ENCODE data around the gene CTCFL.
"Not testable (repeated sequence)": the region's sequence is repeated elsewhere in the genome, so short reads cannot be mapped to it uniquely, and the experiment has no call there.

The CTCFL gene

DNA sequence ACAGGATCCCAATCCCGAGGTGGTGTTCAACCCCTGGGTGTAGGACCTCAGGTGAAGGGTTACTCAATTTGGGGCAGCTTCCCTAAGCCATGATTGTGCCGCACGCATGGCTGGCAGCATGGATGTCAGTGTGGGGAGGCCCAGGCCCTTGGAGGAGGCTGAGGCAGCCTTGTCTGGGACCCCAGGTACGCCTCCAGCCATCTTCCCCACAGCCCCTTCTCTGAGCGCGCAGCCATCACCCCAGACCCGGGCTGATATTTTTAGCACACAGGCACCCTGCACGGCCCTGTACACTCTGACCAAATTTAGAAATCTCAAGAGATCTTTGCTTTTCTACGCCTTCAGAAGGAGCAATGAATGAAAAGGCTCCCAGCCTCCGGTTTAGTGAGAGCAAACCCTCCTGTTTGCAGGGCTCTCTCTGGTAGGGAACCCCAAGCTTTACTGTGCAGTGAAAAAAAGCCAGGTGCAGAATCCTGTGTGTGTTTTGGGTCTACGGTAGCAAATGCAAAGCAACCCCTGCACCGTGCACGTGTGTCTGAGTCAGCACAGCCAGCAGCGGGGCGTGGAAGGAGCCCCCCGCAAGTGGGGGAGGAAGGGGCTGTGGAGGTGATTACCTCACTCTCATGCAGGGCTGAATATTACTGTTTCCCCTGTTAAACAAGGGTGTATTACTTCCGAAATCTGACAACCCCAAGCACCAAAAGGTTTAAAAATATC is 44.3 kb downstream of the CTCFL start:
- peak; percentile 10 for DNase-seq (ENCODE audit: low read depth)

- DNase-seq (ENCODE audit: low read depth): no peak
Observed at GRCh38 chr20:57479196-57479595, 45.7 kb downstream of the CTCFL start.

- DNase-seq (ENCODE audit: low read depth): no peak
Observed at GRCh38 chr20:57478176-57478575, 46.8 kb downstream of the CTCFL start.

DNA sequence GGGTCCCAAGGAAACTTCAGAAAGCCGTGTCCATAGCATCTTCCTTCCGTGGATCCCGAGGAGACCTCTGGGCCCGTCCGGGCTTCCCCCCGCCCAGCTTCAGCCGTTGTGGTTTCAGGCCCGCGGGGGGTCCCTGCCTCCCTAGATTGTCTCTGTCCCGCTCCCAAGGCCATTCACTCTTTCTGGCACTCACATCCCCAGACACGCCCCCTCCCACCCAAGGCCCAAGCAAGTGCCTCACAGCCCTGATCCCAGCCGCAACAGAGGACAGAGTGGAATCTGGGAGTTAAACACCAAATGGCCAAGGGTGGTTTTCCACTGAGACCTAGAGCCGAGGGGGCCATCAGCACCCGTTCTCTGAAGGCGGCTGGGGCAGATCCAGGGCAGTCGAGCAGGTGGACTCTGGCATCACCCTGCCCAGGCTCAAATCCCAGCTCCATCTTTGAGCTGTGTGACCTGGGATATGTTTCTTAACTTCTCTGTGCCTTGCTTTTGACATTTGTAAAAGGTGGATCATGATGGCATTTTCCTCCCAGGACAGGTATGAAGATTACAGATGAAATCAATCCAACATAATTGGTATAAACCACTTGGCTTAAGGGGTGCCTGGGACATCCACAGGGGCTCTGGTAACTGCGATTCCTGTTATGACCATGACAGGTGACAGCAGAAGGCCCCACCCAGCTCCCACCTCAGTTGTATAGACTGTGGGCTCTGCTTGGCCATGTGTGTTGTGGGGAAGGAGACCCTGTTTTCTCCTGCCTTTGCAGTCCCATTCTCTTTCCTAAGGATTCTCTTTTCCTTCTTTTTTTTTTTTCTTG is 48.1 kb downstream of the CTCFL start:
- DNase-seq (ENCODE audit: low read depth): no peak

GRCh38 chr20:57476084-57476526 is 48.8 kb downstream of the CTCFL start:
- no peak for DNase-seq (ENCODE audit: low read depth)

DNA sequence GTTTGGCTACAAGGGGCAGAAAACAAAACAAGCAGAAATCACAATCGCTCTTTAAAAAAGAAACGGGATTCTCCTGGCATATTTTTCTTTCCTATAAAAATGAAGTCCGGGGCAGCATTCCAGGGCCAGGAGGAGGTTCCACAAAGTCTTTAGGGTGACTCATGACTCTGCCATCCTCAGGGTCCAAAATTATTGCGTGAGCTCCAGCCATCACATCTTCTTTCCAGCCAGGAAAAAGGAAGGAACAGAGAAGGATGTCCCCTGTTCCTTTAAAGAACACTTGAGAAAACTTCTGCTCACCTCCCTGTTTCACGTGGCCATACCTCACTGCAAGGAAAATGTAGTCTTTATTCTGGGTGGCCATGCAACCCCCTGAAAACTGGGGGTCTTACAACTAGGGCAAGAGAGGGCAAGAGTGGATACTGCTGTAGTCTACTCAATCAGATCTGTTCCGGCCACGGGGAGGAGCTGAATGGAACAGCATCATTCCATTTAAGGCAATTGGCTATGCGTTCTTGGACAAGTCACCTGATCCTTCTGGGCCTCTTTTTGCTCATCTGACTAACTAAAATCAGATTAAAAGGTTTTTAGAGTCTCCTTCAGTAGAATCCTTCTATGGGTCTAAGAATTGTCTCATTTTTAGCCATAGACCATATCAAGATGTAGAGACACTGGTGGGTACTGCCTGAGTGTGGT is 49.4 kb downstream of the CTCFL start:
- no peak for DNase-seq (ENCODE audit: low read depth)

DNA sequence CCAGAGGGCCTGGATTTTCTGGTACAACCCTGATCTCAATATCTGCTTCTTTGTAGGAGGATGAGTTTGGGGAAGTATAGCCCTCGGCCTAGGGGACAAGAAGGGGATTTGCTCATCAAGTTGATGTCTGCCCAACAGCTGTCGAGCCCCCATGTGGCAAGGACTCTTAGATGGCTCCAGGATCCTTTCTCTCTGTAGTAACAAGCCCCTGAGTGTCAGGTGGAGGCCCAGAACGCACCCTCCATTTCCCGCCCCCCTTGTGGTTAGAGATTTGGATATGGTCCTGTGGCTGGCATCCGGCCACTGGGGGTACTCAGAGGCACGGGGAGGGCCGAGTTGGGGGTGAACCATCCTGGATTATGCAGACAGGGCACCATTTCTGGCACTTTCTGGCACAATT is 50.1 kb downstream of the CTCFL start:
- no peak for DNase-seq (ENCODE audit: low read depth)

GRCh38 chr20:57474205-57474604 is 50.7 kb downstream of the CTCFL start:
- no peak for DNase-seq (ENCODE audit: low read depth)

DNA sequence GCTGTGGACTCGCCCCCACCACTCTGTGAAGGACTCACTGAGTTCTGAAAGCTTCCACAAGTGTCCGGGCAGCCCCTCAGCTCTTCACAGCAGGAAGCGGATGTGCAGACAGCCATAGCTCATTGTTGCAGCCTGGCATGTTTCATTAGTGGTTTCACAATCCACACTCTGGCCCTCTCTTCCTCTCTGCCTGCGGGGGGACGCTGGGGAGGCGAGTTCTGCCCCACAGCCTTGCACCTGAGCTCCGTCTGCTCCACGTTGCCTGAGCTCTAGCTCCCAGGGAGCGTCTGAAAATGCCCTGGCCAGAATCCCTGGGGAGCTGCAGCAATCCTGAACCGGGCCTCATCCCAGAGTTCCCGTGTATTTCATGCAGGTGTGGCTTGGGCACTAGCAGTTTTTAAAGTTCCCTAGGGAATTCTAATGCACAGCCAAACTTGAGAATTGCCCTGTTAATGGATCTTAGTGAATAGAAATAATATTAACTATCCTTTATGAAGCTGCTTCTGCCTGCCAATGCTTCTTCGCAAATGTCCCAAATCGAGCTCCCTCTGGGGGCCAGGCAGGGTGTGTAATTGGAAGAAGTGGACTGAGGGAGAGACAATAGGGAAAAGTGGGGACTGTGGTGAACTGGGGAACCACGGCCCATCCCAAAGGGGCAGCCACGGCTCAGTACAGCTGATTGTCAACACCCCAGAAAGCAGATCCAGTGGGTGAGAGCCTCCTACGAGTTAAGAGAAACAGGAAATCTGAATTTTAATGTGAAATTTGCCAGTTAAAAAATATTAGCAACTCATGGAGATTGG is 51.5 kb downstream of the CTCFL start:
- no peak for DNase-seq (ENCODE audit: low read depth)

DNA sequence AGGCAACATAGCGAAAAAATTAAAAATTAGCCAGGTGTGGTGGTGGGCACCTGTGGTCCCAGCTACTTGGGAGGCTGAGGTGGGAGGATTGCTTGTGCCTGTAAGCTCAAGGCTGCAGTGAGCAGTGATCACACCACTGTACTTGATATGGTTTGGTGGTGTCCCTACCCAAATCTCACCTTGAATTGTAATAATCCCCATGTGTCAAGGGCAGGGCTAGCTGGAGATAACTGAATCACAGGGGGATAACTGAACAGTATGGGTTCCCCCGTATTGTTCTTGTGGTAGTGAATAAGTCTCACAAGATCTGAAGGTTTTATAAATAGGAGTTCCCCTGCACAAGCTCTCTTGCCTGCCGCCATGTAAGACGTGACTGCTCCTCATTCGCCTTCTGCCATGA is 52.5 kb downstream of the CTCFL start:
- DNase-seq (ENCODE audit: low read depth): not testable (repeated sequence)

- no peak for DNase-seq (ENCODE audit: low read depth)
Observed at GRCh38 chr20:57471496-57472372, 53.2 kb downstream of the CTCFL start.

DNA sequence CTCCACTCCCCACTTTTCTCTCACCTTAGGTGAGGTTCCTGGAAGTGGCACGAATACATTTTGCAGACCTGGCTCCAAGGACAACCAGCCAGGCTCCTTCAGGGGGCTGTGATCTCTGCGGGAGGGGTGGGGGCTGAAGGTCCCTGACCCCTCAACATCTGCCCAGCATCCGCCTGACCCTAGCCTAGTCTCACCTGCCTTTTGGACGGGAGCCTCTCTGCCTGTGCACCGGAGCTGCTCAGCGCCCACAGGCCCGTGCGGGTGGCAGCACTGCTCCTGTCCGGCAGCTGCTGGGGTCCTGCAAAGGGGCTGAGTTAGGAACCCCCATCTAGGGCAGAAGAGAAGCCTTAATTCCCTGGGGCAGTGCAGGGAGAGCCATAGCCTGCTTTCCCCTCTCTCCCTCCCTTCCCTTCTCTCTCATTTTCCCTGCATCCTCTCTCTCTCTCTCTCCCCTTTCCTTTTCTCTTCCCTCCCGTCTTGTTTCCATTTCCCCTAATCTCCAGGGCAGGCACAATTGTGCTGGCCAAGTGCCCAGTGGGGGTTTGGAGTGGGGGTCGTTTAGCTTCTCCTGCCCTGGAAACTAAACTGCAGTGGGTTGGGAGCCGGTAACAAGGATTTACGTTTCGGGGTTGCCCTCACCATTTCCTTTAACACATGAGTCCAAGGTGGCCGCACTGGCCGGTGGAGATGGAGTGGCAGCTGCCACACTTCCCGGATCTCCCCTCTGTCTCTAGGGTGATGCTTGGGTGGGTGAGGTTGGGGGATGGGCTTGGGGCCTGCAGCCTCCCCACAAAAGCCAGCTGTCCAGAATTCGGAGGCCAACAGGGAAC is 54.1 kb downstream of the CTCFL start:
- DNase-seq (ENCODE audit: low read depth): no peak

GRCh38 chr20:57470212-57470522 is 54.8 kb downstream of the CTCFL start:
- DNase-seq (ENCODE audit: low read depth): no peak

DNA sequence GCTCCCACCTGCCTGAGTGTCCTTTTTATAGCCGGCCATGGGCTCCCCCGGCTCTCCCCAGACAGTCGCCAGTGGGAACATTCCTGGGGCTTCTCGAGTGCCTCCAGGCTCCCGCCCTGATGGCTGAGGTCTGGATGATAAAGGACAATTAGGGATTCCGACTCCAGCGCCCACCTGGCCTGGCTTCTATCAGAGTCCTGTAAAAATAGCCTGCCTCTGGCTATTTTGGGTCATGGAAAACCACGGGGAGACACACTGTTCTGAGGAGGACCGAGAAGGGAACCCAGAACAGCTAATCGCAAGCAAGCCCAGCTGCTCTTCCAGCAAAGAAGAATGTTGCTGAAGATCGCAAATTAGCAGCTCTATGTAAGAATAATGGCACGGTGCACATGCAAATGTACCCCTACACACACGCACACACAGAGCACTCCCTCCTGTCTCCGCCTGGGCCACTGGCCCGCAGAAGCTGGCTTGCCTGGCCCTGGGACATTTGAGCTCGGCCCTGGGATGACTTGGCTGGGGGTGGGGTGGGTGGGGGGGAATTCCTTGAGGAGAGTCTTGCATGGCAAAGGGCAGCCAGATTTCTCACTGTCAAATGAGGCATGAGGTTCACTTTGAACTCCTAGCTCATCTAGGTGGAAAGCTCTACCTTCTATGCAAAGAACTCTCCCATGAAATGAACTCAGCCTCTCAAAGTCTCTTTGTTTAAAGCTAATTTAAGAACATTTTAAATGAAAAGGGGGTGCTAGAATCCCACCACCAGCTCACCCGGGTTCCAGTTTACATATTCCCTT is 55.3 kb downstream of the CTCFL start:
- no peak for DNase-seq (ENCODE audit: low read depth)

- DNase-seq (ENCODE audit: low read depth): no peak
Observed at GRCh38 chr20:57468523-57469417, 56.2 kb downstream of the CTCFL start.

- no peak for DNase-seq (ENCODE audit: low read depth)
Observed at GRCh38 chr20:57467742-57468141, 57.2 kb downstream of the CTCFL start.

DNA sequence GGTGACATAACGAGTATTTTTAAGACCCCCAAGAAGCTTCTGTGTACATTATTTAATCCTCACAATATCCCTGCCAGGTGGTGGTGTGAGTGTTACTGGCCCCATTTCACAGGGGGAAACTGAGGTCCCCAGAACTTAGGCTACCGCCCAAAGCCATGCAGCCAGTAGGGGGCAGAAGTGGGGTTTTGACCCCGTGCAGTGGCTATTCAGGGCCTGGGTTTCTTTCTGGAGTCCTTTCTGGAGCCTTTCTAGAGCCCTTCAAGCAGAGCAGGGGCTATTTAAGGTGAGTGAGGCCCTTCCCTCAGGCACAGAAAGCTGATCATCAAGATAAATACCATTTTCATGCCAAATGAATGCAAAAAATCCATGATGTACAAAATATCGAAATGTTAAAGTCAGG is 59.0 kb downstream of the CTCFL start:
- DNase-seq (ENCODE audit: low read depth): no peak

- DNase-seq (ENCODE audit: low read depth): no peak
Observed at GRCh38 chr20:57465486-57465885, 59.5 kb downstream of the CTCFL start.

All from activated T-cell treated with anti-CD3 and anti-CD28 coated beads for 1 hour (primary cell).